ENCODE measurements around the gene CORO2A.

- TF ChIP-seq POLR2A (IDR thresholded peaks at IDR 0.05), result no peak
- TF ChIP-seq, protein P1, sequence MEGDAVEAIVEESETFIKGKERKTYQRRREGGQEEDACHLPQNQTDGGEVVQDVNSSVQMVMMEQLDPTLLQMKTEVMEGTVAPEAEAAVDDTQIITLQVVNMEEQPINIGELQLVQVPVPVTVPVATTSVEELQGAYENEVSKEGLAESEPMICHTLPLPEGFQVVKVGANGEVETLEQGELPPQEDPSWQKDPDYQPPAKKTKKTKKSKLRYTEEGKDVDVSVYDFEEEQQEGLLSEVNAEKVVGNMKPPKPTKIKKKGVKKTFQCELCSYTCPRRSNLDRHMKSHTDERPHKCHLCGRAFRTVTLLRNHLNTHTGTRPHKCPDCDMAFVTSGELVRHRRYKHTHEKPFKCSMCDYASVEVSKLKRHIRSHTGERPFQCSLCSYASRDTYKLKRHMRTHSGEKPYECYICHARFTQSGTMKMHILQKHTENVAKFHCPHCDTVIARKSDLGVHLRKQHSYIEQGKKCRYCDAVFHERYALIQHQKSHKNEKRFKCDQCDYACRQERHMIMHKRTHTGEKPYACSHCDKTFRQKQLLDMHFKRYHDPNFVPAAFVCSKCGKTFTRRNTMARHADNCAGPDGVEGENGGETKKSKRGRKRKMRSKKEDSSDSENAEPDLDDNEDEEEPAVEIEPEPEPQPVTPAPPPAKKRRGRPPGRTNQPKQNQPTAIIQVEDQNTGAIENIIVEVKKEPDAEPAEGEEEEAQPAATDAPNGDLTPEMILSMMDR (IDR thresholded peaks at IDR 0.05), result no peak
Measured at GRCh38 chr9:98173181-98173580, 19.3 kb downstream of the CORO2A start.
